GM21528 (cell line): ENCODE measurements around the gene STK32B.

Source experiments
- ATAC-seq: cut with Tn5 transposase; IDR thresholded peaks from one replicate; pipeline ENCODE4 v1.9.1; 2021; ENCODE audit warnings: mild to moderate bottlenecking, moderate library complexity; ENCODE audit not compliant: unreplicated experiment, low FRiP score

STK32B gene

GRCh38 chr4:5029447-5029846 lies 21.8 kb upstream of the STK32B start:
- ATAC-seq: no peak

- no peak for ATAC-seq
These were observed 21.1 kb upstream of the STK32B start for GRCh38 chr4:5030221-5030620.

- ATAC-seq: no peak
These were observed 20.4 kb upstream of the STK32B start for GRCh38 chr4:5030927-5031326.

GRCh38 chr4:5032813-5033212 lies 18.5 kb upstream of the STK32B start:
- ATAC-seq: no peak

- ATAC-seq: peak; percentile 64
These were observed 17.9 kb upstream of the STK32B start for GRCh38 chr4:5033281-5033841.

GRCh38 chr4:5034206-5034605 lies 17.1 kb upstream of the STK32B start:
- ATAC-seq: no peak

GRCh38 chr4:5036239-5036638 lies 15.0 kb upstream of the STK32B start:
- ATAC-seq: no peak

- no peak for ATAC-seq
These were observed 13.4 kb upstream of the STK32B start for GRCh38 chr4:5037553-5038551.

GRCh38 chr4:5039800-5040199 lies 11.5 kb upstream of the STK32B start:
- ATAC-seq: no peak

GRCh38 chr4:5040856-5041620 lies 10.2 kb upstream of the STK32B start:
- ATAC-seq: no peak

GRCh38 chr4:5041699-5042098 lies 9.6 kb upstream of the STK32B start:
- no peak for ATAC-seq

GRCh38 chr4:5043579-5043978 lies 7.7 kb upstream of the STK32B start:
- ATAC-seq: no peak

GRCh38 chr4:5044341-5044740 lies 6.9 kb upstream of the STK32B start:
- no peak for ATAC-seq

- no peak for ATAC-seq
These were observed 6.2 kb upstream of the STK32B start for GRCh38 chr4:5045097-5045496.

- no peak for ATAC-seq
These were observed 2.6 kb upstream of the STK32B start for GRCh38 chr4:5048721-5049120.

- ATAC-seq: peak; percentile 61
These were observed 581 bp upstream of the STK32B start for GRCh38 chr4:5050520-5051277.

GRCh38 chr4:5052204-5052702 lies 973 bp downstream of the STK32B start:
- ATAC-seq: no peak

- no peak for ATAC-seq
These were observed 1.6 kb downstream of the STK32B start for GRCh38 chr4:5052726-5053425.

- ATAC-seq: no peak
These were observed 3.3 kb downstream of the STK32B start for GRCh38 chr4:5054532-5054931.

- no peak for ATAC-seq
These were observed 4.1 kb downstream of the STK32B start for GRCh38 chr4:5055411-5055810.
